HG02870 (cell line): ENCODE data around the gene MUC16.
"Not testable (repeated sequence)": the region's sequence is repeated elsewhere in the genome, so short reads cannot be mapped to it uniquely, and the experiment has no call there.

ENCODE experiments used
- ATAC-seq: cut with Tn5 transposase; IDR thresholded peaks from one replicate; pipeline ENCODE4 v1.9.1; 2021; ENCODE audit warnings: mild to moderate bottlenecking, moderate library complexity; ENCODE audit not compliant: unreplicated experiment

Gene MUC16

DNA sequence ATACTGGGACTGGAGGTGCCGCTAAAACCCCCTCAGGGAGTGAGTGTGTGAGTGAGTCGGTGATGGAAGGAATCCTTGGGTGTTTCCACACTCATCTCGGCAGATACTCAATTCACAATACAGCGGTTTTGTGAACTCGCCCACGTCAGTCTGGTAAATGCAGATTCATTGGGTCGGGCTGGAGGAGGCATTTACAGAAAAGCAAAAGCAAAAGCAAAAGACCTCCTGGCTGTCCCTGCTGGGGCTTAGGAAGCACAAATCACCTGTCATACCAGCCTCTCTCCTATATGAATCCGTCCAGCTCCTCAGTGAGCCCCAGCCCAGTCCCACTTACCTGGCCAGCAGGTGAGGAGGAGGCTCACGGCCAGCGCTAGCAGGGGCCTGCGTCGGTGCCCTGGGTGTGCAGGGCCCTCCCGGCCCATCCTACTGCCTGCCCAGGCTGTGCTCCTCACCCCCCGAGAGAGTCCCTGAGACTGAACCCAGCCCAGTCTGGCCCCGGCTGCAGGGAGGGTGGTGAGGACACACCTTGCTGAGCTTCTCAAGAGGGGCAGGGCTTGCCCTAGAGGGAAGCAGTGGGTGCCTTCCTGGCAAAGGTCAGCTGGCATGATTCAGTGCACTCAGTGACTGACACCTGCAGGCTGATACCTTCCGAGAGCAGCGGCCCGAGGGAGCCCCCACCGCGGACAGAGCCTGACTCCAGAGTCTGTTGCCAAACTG, at the start of gene MUC16:
MUC16 (minus strand) TSS at position 475 of the 717 bp plus-strand sequence.
- ATAC-seq = no peak

DNA sequence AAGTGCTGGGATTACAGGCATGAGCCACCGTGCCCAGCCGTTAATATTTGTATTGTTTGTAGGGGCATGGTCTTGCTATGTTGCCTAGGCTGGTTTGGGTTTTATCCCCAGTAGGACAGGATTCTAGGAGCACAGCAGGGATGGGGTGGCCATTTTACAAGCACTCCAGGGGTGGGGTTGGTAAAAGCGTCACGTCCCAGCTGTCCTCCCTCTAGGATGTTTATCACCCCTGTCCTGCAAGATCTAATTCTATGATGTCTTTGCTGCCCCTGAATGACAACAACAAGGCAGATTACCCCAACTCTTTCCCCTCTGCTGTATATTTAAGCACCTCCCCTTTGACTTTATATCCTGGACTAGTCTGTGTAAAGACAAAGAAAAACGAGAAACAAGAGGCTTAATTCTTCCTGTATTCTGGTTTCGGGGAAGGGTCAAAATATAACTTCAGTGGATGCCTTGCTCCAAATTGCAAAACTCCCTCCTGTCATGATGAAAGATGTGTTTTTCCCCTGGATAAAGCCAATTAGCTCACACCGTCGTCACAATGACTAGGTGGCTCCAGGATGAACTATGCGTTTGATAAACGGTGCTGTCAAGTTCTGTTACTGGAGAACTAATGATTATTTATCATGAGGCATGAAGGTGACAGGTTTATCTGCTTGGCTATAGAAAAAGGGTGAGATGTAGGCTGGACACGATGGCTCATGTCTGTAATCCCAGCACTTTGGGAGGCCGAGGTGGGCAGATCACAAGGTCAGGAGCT, 48.9 kb upstream of the MUC16 start:
- ATAC-seq = no peak

DNA sequence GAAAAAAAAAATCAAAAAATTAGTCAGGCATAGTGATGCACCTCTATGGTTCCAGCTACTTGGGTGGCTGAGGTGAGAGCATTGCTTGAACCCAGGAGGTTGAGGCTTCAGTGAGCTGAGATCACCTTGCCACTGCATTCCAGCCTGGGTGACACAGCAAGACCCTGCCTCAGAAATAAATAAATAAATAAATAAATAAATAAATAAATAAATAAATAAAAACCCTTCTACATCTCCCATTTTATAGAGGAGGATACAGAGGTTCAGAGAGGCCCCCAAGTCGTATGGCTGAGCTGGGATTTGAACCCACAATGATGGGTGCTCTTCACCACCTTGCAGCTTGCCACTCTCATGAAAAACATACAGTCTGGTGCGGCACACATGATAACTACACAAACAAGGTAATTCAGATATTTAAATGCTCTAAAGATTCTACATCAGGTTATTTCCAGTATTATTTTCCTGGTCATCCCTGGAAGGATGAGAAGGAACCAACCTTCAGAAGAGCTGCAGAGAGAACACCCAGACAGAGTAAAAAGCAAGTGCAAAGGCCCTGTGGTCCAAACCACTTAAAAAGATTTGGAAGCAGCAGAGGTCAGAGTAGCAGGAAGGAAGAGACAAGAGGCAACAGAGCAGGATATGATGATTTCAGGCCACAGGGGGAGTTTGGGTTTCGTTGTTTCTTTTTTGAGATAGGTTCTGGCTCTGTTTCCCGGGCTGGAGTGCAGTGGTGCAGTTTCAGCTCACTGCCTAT, 47.5 kb upstream of the MUC16 start:
- no peak for ATAC-seq

DNA sequence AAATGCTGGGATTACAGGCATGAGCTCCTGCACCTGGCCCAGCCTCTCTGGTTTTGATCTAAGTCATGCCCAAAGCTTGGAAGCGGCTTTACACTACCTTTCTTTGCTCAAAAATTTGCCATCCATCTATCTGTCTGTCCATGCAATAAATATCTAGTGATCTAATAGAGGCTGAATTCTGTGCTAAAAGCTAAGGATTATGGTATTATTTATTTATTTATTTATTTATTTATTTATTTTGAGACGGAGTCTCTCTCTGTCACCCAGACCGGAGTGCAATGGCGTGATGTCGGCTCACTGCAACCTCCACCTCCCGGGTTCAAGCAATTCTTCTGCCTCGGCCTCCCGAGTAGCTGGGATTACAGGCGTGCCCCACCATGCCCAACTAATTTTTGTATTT, 45.9 kb upstream of the MUC16 start:
- not testable (repeated sequence) for ATAC-seq

DNA sequence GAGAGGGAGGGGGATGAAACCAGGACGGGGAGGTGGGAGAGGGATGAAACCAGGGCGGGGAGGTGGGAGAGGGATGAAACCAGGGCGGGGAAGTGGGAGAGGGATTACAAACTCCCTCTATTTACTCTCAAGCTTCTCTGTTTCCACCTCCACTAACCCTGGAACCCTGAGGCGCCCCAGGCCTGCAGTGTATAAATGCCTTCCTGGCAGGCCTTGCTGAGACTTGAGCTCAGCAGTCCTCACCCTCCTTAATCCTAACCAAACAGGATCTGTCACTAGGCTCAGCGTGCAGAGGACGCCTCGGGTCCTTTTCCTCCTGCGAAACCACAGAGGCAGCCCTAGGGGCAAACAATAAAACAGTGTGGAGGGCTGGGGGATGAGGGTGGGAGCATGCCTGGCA, 44.6 kb upstream of the MUC16 start:
- no peak for ATAC-seq

DNA sequence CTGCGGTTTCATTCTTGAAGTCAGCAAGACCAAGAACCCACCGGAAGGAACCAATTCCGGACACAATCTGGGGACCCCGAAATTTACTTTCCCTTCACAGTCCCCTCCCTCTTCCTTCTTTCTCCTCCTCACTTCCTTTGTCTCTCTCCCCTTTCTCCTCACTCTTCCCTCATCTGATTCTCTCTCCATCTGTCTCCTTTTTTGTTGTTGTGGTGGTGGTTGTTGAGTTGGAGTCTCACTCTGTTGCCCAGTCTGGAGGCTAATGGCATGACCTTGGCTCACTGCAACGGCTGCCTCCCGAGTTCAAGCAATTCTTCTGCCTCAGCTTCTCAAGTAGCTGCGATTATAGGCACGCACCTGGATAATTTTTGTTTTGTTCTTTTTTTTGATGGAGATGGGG, 44.0 kb upstream of the MUC16 start:
- ATAC-seq = no peak

DNA sequence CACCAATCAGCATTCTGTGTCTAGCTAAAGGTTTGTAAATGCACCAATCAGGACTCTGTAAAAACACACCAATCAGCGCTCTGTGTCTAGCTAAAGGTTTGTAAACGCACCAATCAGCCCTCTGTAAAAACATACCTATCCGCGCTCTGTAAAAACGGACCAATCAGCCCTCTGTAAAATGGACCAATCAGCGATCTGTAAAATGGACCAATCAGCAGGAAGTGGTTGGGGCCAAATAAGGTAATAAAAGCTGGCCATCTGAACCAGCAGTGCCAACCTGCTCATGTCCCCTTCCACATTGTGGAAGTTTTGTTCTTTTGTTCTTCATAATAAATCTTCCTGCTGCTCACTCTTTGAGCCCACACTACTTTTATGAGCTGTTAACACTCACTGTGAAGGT, 43.5 kb upstream of the MUC16 start:
- not testable (repeated sequence) for ATAC-seq

DNA sequence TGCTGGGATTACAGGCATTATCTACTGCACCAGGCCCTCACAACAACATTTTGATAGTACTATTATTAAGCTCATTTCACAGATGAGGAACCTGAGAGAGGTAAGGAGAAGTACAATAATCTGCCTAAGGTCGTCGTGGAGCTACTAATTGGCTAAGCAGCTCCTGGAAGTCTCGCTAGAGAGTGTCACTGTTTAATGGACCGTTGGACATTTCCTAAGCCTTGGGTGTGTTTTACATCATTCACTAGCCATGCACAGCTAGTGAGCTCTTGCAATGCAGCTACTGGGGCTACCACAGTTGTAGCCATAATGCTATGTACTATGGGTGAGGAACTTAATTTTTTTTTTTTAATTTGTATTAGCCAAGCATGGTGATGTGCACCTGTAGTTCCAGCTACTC, 42.7 kb upstream of the MUC16 start:
- ATAC-seq = no peak

DNA sequence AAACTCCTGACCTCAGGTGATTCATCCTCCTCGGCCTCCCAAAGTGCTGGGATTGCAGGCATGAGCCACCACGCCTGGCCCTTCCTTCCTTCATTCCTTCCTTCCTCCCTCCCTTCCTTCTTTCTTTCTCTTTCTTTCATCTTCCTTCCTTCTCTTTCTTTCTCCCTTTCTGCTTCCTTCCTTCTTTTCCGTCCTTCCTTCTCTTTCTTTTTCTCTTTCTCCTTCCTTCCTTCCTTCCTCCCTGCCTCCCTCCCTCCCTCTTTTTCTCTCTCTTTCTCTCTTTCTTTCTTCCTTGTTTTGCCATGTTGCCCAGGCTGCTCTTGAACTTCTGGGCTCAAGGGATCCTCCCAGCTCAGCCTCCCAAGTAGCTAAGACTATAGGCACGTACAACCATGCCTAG, 36.5 kb upstream of the MUC16 start:
- no peak for ATAC-seq

DNA sequence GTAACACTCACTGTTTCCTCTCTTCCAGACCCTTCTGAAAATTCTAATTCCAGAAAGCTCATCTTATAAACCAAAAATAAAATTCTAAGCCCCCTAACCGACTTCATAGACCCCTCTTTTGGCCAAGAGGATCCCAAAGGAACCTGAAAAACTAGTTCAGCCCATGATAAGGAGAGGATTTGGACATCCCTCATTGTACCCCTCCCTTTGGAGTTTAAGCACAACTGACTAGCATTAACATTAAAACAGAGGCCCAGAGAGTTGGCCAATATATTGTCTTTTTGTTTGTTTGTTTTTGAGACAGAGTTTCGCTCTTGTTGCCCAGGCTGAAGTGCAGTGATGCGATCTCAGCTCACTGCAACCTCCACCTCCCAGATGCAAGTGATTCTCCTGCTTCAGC, 34.2 kb upstream of the MUC16 start:
- no peak for ATAC-seq

DNA sequence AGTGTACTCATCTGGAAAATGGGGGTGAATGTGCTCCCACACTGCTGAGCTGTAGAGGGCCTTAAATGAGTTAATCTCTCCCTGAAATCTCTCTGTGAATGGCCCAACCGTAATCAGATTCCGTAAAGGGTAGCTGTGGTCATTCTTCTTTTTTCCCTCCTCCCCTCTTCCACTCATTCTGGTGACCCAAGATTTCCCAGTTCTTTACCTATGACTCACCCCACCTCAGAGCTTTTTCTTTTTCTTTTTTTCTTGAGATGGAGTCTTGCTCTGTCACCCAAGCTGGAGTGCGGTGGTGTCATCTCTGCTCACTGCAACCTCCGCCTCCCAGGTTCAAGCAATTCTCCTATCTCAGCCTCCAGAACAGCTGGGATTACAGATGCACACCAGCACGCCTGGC, 33.3 kb upstream of the MUC16 start:
- ATAC-seq = no peak

DNA sequence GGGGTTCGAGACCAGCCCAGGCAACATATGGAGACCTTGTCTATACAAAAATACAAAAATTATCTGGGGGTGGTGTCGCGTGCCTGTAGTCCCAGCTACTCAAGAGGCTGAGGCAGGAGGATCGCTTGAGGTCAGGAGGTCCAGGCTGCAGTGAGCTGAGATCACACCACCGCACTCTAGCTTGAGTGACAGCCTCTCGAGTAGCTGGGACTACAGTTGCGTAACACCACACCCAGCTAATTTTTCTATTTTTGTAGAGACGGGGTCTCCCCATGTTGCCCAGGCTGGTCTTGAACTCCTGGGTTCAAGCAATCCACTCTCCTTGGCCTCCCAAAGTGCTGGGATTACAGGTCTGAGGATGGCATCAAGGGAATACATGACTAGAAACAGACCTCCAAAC, 30.8 kb upstream of the MUC16 start:
- no peak for ATAC-seq

DNA sequence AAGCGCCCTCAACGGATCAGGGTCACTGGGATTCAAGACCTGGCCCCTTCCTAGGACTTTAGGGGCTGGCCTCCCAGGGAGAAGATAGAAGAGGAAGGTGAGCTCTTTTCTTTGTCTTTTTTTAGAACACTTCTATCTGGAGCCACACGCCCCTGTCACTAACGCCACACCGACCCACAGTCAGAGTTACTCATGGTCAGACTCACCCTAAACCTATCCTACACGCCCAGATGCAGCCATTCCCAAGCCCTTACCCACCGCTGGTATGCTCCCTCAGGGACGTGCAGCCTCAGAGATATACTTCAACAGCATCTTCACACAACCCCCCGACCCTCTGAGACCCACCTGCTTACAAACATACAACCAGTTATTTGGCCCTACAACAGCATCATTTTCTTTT, 29.9 kb upstream of the MUC16 start:
- ATAC-seq = no peak

DNA sequence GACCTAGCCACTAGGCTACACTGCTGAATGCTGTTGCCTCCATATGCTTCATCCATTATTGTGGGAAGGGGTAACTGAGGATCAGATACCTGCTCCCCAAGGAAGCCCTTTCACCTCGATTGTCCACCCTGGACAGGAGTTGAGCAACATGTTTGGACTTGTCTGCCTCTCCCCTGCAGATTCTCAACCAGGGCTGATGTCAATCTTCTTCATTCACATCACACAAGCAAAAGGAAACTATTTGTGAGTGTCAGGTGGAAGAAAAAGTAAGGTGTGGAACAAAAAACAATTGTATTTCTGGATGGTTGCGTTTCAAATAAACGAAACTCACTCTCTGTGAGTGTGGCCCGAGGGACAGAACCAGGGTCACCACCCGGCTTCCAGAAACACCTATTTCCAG, 29.5 kb upstream of the MUC16 start:
- ATAC-seq = no peak

DNA sequence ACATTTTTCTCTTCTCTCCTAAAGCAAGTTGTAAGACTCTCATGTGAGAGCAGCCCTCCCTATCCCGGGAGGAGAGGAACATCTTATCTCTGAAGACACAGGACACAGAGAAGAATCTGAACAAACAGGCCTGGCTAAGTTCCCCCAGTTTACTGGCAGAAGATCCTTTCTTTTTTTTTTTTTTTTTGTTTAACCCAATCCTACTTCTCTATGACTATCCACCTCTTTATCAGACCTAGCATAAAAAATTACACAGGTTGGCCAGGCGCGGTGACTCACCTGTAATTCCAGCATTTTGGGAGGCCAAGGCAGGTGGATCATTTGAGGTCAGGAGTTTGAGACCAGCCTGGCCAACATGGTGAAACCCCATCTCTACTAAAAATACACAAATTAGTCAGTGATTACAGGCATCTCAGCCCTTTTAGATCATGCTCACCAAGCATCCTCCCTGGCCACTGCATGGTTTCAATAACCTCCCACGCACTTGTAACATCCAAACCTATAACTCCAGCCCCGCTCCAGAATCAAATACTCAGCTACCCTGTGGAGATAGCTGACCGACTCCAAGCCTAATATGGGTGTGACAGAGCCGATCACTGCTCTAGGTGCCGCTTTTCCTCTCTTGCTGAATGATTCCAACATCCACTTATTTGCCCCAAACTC, 27.3 kb upstream of the MUC16 start:
- no peak for ATAC-seq

DNA sequence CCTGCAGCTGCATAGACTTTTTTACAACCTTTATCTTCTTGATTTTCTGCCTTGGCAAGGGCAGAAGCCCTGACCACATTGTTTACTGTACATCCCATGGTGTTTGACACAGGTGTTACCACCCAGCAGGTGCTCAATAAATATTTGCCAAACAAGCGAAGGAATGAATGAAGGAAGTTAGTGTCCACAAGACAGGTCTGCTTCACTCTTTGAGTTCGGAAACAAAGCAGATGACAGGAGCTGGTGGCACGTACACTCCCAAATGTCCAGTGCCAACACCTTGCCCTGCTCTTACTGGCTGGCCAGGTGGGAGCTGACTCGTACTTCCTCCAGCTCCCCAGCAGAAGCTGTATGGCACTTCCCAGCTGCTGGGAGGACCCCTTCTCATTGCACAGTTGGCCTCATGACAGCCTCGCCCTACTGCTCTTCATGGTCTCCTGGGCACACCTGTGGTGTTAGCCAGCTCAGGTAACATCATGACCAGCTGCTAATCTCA, 22.0 kb upstream of the MUC16 start:
- ATAC-seq = no peak

DNA sequence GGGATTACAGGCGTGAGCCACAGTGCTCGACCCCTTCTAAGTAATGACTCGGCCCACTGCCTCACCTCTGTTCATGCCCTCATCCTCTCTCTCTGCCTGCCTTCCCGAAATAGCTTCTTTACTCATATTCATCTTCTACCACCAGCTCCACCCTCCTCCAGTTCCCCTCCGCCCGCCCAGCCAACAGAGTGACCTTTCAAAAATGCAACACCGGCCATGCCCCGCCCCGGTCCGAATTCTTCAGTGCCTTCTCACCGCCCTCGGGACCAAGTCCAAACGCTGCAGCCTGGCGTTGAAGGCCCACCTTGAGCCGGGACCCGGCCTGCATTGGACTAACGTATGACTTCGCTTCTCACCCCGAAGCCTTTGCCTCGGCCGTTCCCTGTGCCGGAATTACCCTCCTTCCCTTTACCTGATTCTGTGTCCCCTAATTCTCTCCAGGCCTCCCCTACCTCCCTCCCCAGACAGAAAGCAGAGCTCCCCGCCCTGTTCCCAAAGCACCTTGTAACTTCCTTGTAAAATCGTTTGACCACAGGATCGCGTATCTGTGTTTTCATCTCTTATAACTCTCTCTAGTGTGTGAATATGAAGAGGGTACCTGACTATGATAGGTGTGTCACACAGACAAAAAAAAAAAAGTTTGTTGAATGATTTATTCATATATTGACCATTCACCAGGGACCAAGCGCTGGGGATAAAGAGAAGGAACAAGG, 8.1 kb upstream of the MUC16 start:
- no peak for ATAC-seq

DNA sequence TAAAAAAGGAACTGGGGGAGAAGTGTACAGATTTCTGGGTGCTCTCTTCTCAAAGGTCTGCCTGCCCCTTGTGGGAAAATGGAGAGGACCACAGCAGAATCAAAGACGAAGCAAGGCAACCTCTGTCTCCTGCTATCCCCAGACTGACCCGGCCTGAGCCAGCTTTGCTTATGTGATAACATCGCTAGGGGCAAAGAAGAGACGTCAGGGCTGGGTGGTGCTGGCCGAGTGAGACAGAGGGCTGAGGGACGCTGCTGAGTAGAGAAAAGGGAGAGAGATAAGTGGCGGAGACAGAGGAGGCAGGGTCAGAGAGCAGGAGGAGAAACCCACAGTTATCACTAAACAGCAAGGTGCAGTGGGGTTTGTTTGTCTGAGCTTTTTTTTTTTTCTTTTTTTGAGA, 4.6 kb upstream of the MUC16 start:
- no peak for ATAC-seq

DNA sequence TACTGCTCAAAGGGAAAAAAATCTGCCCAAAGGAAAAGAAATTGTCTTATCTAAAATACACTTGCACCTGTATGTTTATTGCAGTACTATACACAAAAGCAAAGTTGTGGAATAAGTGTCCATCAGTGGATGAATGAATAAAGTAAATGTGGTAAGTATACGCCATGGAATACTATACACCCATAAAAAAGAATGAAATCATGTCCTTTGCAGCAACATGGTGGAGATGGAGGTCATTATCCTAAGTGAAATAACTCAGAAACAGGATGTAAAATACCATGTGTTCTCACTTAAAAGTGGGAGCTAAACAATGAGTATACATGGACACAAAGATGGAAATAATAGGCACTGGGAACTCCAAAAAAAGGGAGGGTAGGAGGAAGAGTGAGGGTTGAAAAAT, 3.8 kb upstream of the MUC16 start:
- no peak for ATAC-seq

DNA sequence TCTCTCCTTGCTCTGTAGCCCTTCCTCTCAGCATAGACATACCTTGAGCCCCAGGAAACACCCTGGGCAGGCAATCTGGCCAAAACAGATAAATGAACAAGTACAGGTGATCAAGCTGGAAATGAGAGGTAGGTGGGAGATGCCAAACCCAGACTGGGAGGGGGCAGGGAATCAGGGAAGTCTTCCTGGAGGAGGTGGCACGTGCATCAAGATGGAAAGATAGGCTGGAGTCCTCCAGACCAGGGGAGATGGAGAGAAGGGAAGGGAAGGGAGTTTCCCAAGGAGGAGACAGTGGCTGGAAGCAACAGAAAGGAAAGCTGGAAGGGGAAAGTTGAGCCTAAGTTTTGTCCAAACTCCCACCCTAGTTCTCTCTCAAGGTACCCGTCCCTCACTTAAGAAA, 1.7 kb upstream of the MUC16 start:
- no peak for ATAC-seq

DNA sequence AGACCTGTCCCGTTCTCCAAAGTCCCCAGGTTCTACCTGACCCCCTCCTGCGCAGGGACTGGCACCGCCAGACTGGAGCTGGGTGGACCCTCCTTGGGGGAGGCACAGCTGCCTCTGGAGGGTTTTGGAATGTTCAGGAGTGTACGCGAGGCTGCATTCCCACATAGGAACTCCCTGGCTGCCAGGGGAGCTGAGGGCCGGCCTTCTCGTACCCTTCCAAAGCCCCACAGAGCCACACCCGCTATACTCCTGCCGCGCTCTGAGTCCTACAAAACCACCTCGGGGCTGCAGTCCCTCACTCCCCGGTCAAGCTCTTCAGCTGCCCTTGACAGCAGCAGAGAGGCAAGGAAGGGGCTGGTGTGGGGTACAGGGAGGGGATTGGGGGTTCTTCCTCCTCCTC, 484 bp upstream of the MUC16 start:
- no peak for ATAC-seq
